Stomach (tissue), 9 donors: ENCODE measurements around the gene CYB5B. TPM values are rescaled to one million over a fixed set of nuclear protein-coding genes. Genes with fewer than 3 reads are reported as not detected.
A peak's percentile ranks its signal among the peaks of the same experiment; 100 is the strongest.

ENCODE experiments used
- DNase-seq, 2 donors: peaks; one replicate each; pipeline versions ENCODE4 v3.0.0 to v3.0.0-alpha.2; 2013 to 2019
- H3K27ac ChIP-seq, 5 donors: fragments of 200-600 bp in 4 of 5; sonication (generic) in 4 of 5; one replicate each; pipeline ENCODE4 v1.5.1; 2013 to 2019; ENCODE audit warnings: mild to moderate bottlenecking in 1 of 5, moderate library complexity in 1 of 5
- H3K27me3 ChIP-seq, 3 donors: fragments of 200-600 bp; sonication (generic); one replicate each; pipeline ENCODE4 v1.5.1; 2017 to 2019; ENCODE audit warnings: mixed run types in 1 of 3
- H3K36me3 ChIP-seq, 4 donors: fragments of 200-600 bp; sonication (generic); 1 replicate in 3 of 4; 2 replicates in 1 of 4; pipeline ENCODE4 v1.5.1; 2016 to 2019
- H3K4me1 ChIP-seq, 4 donors: fragments of 200-600 bp; sonication (generic); one replicate each; pipeline ENCODE4 v1.5.1; 2016 to 2019
- H3K4me3 ChIP-seq, 4 donors: fragments of 200-600 bp; sonication (generic) in 3 of 4; one replicate each; pipeline ENCODE4 v1.5.1; 2016 to 2019; ENCODE audit warnings: mild to moderate bottlenecking in 1 of 4
- H3K9me3 ChIP-seq, 4 donors: fragments of 200-600 bp; sonication (generic); one replicate each; pipeline ENCODE4 v1.5.1; 2016 to 2019
- CTCF ChIP-seq, 7 experiments: fragments of 450-650 bp in 4 of 7; fragments of 200-600 bp in 3 of 7; sonication (generic) in 3 of 7; IDR thresholded peaks; one replicate each; pipeline ENCODE4 v1.5.1; 2016 to 2019; ENCODE audit warnings: antibody characterized with exemption in 7 of 7, control low read depth in 2 of 7, mild to moderate bottlenecking in 1 of 7
- EP300 ChIP-seq: sonication (generic); formaldehyde crosslinking; IDR thresholded peaks from one replicate; pipeline ENCODE4 v1.6.1; 2017; ENCODE audit warnings: antibody characterized with exemption
- POLR2A ChIP-seq, 4 donors: fragments of 450-650 bp; IDR thresholded peaks; one replicate each; pipeline ENCODE4 v1.6.1; 2016; ENCODE audit warnings: antibody characterized with exemption in 4 of 4, control low read depth in 2 of 4, mild to moderate bottlenecking in 1 of 4, moderate library complexity in 1 of 4
- POLR2AphosphoS5 ChIP-seq, 3 donors: sonication (generic); formaldehyde crosslinking; IDR thresholded peaks; one replicate each; pipeline ENCODE4 v1.6.1; 2016; ENCODE audit warnings: antibody characterized with exemption in 3 of 3
- WGBS, 5 donors: extraction: QIAGEN DNeasy Blood & Tissue Kit in 3 of 5; methylation state at CpG; one replicate each; pipeline versions ENCODE4 v1.1.5 to v1.1.7; 2013 to 2018; 5-methylcytosine and 5-hydroxymethylcytosine counted together
- intact Hi-C: fragments of 100-400 bp; cut with DNase I; formaldehyde crosslinking; loops from one replicate; pipeline ENCODE4 v1.15.1; 2023; ENCODE audit warnings: low total_unique reads
- polyA plus RNA-seq, 3 donors: library from polyadenylated mRNA; stranded (reverse); fragments of 200-250 nt; gene quantifications; one replicate each; pipeline ENCODE4 v1.2.3, GENCODE V29; 2013
- total RNA-seq, 5 donors: library from RNA; depleted of rRNA; stranded (reverse); fragments of >200 nt; gene quantifications; one replicate each; pipeline versions ENCODE4 v1.1.0 to v1.2.3, GENCODE V29; 2014 to 2016
- donor health status: healthy with polysubstance abuse.
- donor health status: Bipolar disorder and iron deficiency.
- donor health status: healthy.

Gene CYB5B
- total and polyA plus RNA-seq, 8 donors, result 9.3 to 76.3 (median 49.8) TPM

GRCh38 chr16:69408475-69408874, 15.9 kb upstream of the CYB5B start:
- DNase-seq, result peak; percentile 61 to 82
- H3K4me1 ChIP-seq, result peaks cover 9 to 34% (median 33%) of the 10 kb centered on the region in 4 donors
- no peaks in the 10 kb centered on the region for H3K36me3 ChIP-seq
- no peaks in the 10 kb centered on the region for H3K27me3 ChIP-seq
- H3K27ac ChIP-seq, result peak overlapping the region in 1 of 5 donors; percentile 50
- intact Hi-C loops, result no loop called here
- 27 to 45% (median 41%) methylated on average over 6 of the region's 6 CpGs for WGBS, 5 donors
- TF ChIP-seq POLR2AphosphoS5 (IDR thresholded peaks at IDR 0.05) (peak in 1 of 3 donors; percentile 34), CTCF (IDR thresholded peaks at IDR 0.05) (no peak), EP300 (no peak), POLR2A (IDR thresholded peaks at IDR 0.05) (no peak)
- H3K9me3 ChIP-seq, result no peaks in the 10 kb centered on the region
- H3K4me3 ChIP-seq, result no peak overlapping the region

- intact Hi-C loops, result no loop called here
- H3K4me1 ChIP-seq, result peaks cover 0 to 16% (median 14%) of the 10 kb centered on the region in 4 donors
- no peaks in the 10 kb centered on the region for H3K27me3 ChIP-seq
- TF ChIP-seq POLR2AphosphoS5 (IDR thresholded peaks at IDR 0.05) (no peak), POLR2A (IDR thresholded peaks at IDR 0.05) (no peak), EP300 (no peak), CTCF (IDR thresholded peaks at IDR 0.05) (no peak)
- peak overlapping the region in 2 of 5 donors; percentile 10 to 48 for H3K27ac ChIP-seq
- H3K4me3 ChIP-seq, result no peak overlapping the region
- H3K9me3 ChIP-seq, result no peaks in the 10 kb centered on the region
- no peak for DNase-seq
- WGBS, 5 donors, result 50 to 60% (median 54%) methylated on average over 6 of the region's 6 CpGs
- H3K36me3 ChIP-seq, result no peaks in the 10 kb centered on the region
Measured at GRCh38 chr16:69410219-69410990, 14.0 kb upstream of the CYB5B start.

- H3K4me3 ChIP-seq, result no peak overlapping the region
- DNase-seq, result no peak
- peaks cover 0 to 9% (median 7%) of the 10 kb centered on the region in 4 donors for H3K4me1 ChIP-seq
- WGBS, 5 donors, result 84 to 92% (median 90%) methylated on average over 18 of the region's 18 CpGs
- H3K27ac ChIP-seq, result no peak overlapping the region
- H3K27me3 ChIP-seq, result no peaks in the 10 kb centered on the region
- intact Hi-C loops, result no loop called here
- H3K36me3 ChIP-seq, result no peaks in the 10 kb centered on the region
- no peaks in the 10 kb centered on the region for H3K9me3 ChIP-seq
- TF ChIP-seq EP300 (no peak), POLR2A (IDR thresholded peaks at IDR 0.05) (no peak), POLR2AphosphoS5 (IDR thresholded peaks at IDR 0.05) (no peak), CTCF (IDR thresholded peaks at IDR 0.05) (no peak)
Measured at GRCh38 chr16:69411064-69411985, 13.1 kb upstream of the CYB5B start.

- TF ChIP-seq POLR2AphosphoS5 (IDR thresholded peaks at IDR 0.05), result no peak
- TF ChIP-seq POLR2A (IDR thresholded peaks at IDR 0.05), result no peak
- TF ChIP-seq CTCF (IDR thresholded peaks at IDR 0.05), result no peak
- no peak for TF ChIP-seq EP300
- Histone ChIP-seq H3K4me1 (peaks cover 0 to 12% (median 9%) of the 10 kb centered on the region in 4 donors), H3K27ac (no peak overlapping the region), H3K4me3 (no peak overlapping the region), H3K36me3 (no peaks in the 10 kb centered on the region), H3K27me3 (no peaks in the 10 kb centered on the region), H3K9me3 (no peaks in the 10 kb centered on the region)
- WGBS, 5 donors, result 87 to 93% (median 88%) methylated on average over 12 of the region's 12 CpGs
- intact Hi-C loops, result no loop called here
- no peak for DNase-seq
Measured at GRCh38 chr16:69412287-69412686, 12.1 kb upstream of the CYB5B start.
